Neuron (in vitro differentiated cells): ENCODE results near the gene FBXW7.

Experiments
- H2AFZ ChIP-seq: one replicate; pipeline ENCODE4 v1.6.1; 2013; ENCODE audit warnings: low read depth, mild to moderate bottlenecking, inconsistent platforms, low read length, moderate library complexity
- H3K27me3 ChIP-seq: one replicate; pipeline ENCODE4 v1.6.1; 2013; ENCODE audit warnings: low read length; ENCODE audit not compliant: insufficient read depth
- H3K36me3 ChIP-seq: one replicate; pipeline ENCODE4 v1.6.1; 2013; ENCODE audit warnings: low read length; ENCODE audit not compliant: insufficient read depth
- H3K4me1 ChIP-seq: one replicate; pipeline ENCODE4 v1.6.1; 2013; ENCODE audit warnings: low read length; ENCODE audit not compliant: insufficient read depth
- H3K4me3 ChIP-seq: 2 replicates; pipeline ENCODE4 v1.5.1; 2013; ENCODE audit warnings: mild to moderate bottlenecking, low read length, moderate library complexity
- H3K9me3 ChIP-seq: one replicate; pipeline ENCODE4 v1.6.1; 2013; ENCODE audit warnings: low read length

The FBXW7 gene

DNA sequence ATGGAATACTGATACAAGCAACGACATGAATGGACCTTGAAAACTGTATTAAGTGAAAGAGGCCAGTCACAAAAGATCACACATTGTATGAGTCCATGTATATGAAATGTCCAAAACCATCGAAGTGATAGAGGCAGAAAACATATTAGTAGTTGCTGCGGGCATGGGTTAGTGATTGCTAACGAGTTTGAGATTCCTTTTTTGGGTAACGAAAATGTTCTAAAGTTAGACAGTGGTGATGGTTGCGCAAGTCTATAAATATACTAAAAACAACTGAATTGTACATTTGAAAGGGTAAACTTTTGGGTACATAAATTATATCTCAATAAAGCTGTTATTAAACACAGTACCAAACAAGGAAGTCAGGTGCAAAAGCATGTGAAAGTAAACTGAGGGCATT lies 234.5 kb downstream of the FBXW7 start:
- Histone ChIP-seq H2AFZ (no peak overlapping the region), H3K4me1 (peaks cover 4% of the 10 kb centered on the region), H3K9me3 (no peaks in the 10 kb centered on the region), H3K36me3 (no peaks in the 10 kb centered on the region), H3K27me3 (peaks cover 9% of the 10 kb centered on the region), H3K4me3 (no peak overlapping the region)

GRCh38 chr4:152299553-152299952 lies 236.3 kb downstream of the FBXW7 start:
- Histone ChIP-seq H3K4me1 (peaks cover 5% of the 10 kb centered on the region), H3K27me3 (peaks cover 3% of the 10 kb centered on the region), H3K9me3 (no peaks in the 10 kb centered on the region), H3K36me3 (no peaks in the 10 kb centered on the region), H2AFZ (no peak overlapping the region), H3K4me3 (no peak overlapping the region)

- Histone ChIP-seq H3K4me3 (no peak overlapping the region), H3K36me3 (no peaks in the 10 kb centered on the region), H2AFZ (no peak overlapping the region), H3K9me3 (no peaks in the 10 kb centered on the region), H3K4me1 (peaks cover 5% of the 10 kb centered on the region), H3K27me3 (peaks cover 6% of the 10 kb centered on the region)
Measured at GRCh38 chr4:152296386-152296785, 239.5 kb downstream of the FBXW7 start.

GRCh38 chr4:152294765-152295164 lies 241.1 kb downstream of the FBXW7 start:
- H3K36me3 ChIP-seq = no peaks in the 10 kb centered on the region
- H3K9me3 ChIP-seq = no peaks in the 10 kb centered on the region
- H3K4me1 ChIP-seq = peaks cover 5% of the 10 kb centered on the region
- H3K4me3 ChIP-seq = no peak overlapping the region
- peaks cover 6% of the 10 kb centered on the region for H3K27me3 ChIP-seq
- no peak overlapping the region for H2AFZ ChIP-seq

DNA sequence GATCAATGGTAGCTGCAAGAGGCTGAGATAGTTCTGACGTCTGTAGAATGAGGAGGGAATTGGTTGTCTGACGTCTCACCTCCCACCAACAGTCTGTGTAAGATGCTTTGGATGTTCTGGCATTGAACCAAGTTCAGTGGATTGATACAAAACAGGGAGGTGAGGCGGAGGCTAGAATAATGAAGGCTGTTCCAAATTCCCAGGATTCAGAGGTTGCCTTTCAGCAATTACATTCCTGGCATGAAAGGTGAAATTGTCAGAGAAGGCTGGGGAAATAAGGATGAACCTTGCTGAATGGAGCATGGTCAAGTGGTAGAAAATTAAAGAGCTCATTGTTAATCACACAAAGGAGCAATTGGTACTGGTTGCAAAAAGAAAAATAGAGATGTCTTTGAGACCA lies 241.6 kb downstream of the FBXW7 start:
- Histone ChIP-seq H3K9me3 (no peaks in the 10 kb centered on the region), H3K27me3 (peaks cover 6% of the 10 kb centered on the region), H3K4me1 (peaks cover 5% of the 10 kb centered on the region), H2AFZ (no peak overlapping the region), H3K36me3 (no peaks in the 10 kb centered on the region), H3K4me3 (no peak overlapping the region)

GRCh38 chr4:152293527-152293926 lies 242.4 kb downstream of the FBXW7 start:
- no peak overlapping the region for H2AFZ ChIP-seq
- H3K9me3 ChIP-seq = no peaks in the 10 kb centered on the region
- peaks cover 6% of the 10 kb centered on the region for H3K27me3 ChIP-seq
- peaks cover 5% of the 10 kb centered on the region for H3K4me1 ChIP-seq
- no peaks in the 10 kb centered on the region for H3K36me3 ChIP-seq
- no peak overlapping the region for H3K4me3 ChIP-seq

- no peaks in the 10 kb centered on the region for H3K9me3 ChIP-seq
- H3K4me1 ChIP-seq = no peaks in the 10 kb centered on the region
- peaks cover 9% of the 10 kb centered on the region for H3K27me3 ChIP-seq
- H2AFZ ChIP-seq = no peak overlapping the region
- H3K4me3 ChIP-seq = no peak overlapping the region
- no peaks in the 10 kb centered on the region for H3K36me3 ChIP-seq
Measured at GRCh38 chr4:152290366-152290921, 245.4 kb downstream of the FBXW7 start.

- H3K4me1 ChIP-seq = no peaks in the 10 kb centered on the region
- H2AFZ ChIP-seq = no peak overlapping the region
- no peak overlapping the region for H3K4me3 ChIP-seq
- no peaks in the 10 kb centered on the region for H3K9me3 ChIP-seq
- no peaks in the 10 kb centered on the region for H3K36me3 ChIP-seq
- peaks cover 9% of the 10 kb centered on the region for H3K27me3 ChIP-seq
Measured at GRCh38 chr4:152289941-152290340, 246.0 kb downstream of the FBXW7 start.

DNA sequence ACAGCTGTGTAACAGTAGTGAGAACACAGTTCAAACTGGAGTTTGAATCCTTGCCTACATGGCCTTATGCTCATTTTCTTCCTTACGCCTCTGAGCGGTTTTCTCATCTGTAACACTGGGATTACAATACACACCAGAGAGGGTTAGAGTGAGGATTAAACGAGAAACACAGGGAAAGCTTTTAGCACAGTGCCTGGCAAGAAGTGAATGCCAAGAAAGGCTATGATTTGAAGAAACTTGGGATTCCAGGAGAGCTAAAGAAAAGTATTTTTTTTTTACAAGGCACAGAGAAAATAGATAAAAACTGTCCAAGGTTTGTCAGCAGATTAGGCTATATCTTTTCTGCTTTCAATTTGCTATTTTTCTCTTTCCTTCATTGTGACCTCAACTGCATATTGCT lies 246.4 kb downstream of the FBXW7 start:
- H3K36me3 ChIP-seq = no peaks in the 10 kb centered on the region
- H3K9me3 ChIP-seq = no peaks in the 10 kb centered on the region
- peaks cover 9% of the 10 kb centered on the region for H3K27me3 ChIP-seq
- H3K4me1 ChIP-seq = no peaks in the 10 kb centered on the region
- no peak overlapping the region for H3K4me3 ChIP-seq
- H2AFZ ChIP-seq = no peak overlapping the region

GRCh38 chr4:152283801-152284470 lies 252.0 kb downstream of the FBXW7 start:
- Histone ChIP-seq H3K9me3 (no peaks in the 10 kb centered on the region), H3K4me1 (no peaks in the 10 kb centered on the region), H3K36me3 (no peaks in the 10 kb centered on the region), H3K27me3 (peaks cover 3% of the 10 kb centered on the region), H3K4me3 (no peak overlapping the region), H2AFZ (no peak overlapping the region)

- no peaks in the 10 kb centered on the region for H3K27me3 ChIP-seq
- H3K4me3 ChIP-seq = no peak overlapping the region
- H3K4me1 ChIP-seq = no peaks in the 10 kb centered on the region
- H3K9me3 ChIP-seq = no peaks in the 10 kb centered on the region
- no peak overlapping the region for H2AFZ ChIP-seq
- no peaks in the 10 kb centered on the region for H3K36me3 ChIP-seq
Measured at GRCh38 chr4:152281822-152282221, 254.1 kb downstream of the FBXW7 start.

GRCh38 chr4:152281211-152281610 lies 254.7 kb downstream of the FBXW7 start:
- Histone ChIP-seq H3K36me3 (no peaks in the 10 kb centered on the region), H3K9me3 (no peaks in the 10 kb centered on the region), H3K4me3 (no peak overlapping the region), H3K27me3 (no peaks in the 10 kb centered on the region), H2AFZ (no peak overlapping the region), H3K4me1 (no peaks in the 10 kb centered on the region)

- Histone ChIP-seq H3K36me3 (no peaks in the 10 kb centered on the region), H3K9me3 (no peaks in the 10 kb centered on the region), H3K27me3 (no peaks in the 10 kb centered on the region), H2AFZ (no peak overlapping the region), H3K4me3 (no peak overlapping the region), H3K4me1 (no peaks in the 10 kb centered on the region)
Measured at GRCh38 chr4:152279234-152279566, 256.7 kb downstream of the FBXW7 start.
